HEK293 (cell line): ENCODE results near the gene CCDC144A.

Experiments used
- CTCF ChIA-PET: fragments of 350-600 bp; formaldehyde crosslinking; extraction: SDS; loops from one replicate; lab custom pipeline; 2021; ENCODE audit warnings: antibody characterized with exemption; lab: Yijun Ruan, JAX
- POLR2A ChIA-PET: fragments of 300-600 bp; formaldehyde crosslinking; extraction: SDS; loops from one replicate; lab custom pipeline; 2020; ENCODE audit warnings: antibody characterized with exemption, inconsistent platforms; lab: Yijun Ruan, JAX
- H3K27ac ChIP-seq: fragments of 200-500 bp; sonication (Bioruptor generic); 2 replicates; pipeline ENCODE4 v1.5.1; 2014; ENCODE audit warnings: low read depth, low read length, control low read depth, inconsistent platforms; ENCODE audit errors: extremely low read depth
- H3K36me3 ChIP-seq, 2 experiments: fragments of 200-500 bp in 1 of 2; sonication (Bioruptor generic) in 1 of 2; 1 replicate in 1 of 2; 2 replicates in 1 of 2; pipeline ENCODE4 v1.5.1; 2014 to 2017; ENCODE audit warnings: inconsistent platforms in 2 of 2, low read length in 2 of 2; ENCODE audit not compliant: control insufficient read depth in 2 of 2, insufficient read depth in 1 of 2
- H3K4me1 ChIP-seq: fragments of 200-500 bp; sonication (Bioruptor generic); 2 replicates; pipeline ENCODE4 v1.5.1; 2014; ENCODE audit warnings: mild to moderate bottlenecking, low read length, inconsistent platforms; ENCODE audit not compliant: control insufficient read depth, insufficient read depth
- H3K4me3 ChIP-seq: 2 replicates; pipeline ENCODE4 v1.5.1; 2011; ENCODE audit warnings: low read depth, mild to moderate bottlenecking, control low read depth, low read length, moderate library complexity
- H3K9me3 ChIP-seq: fragments of 200-500 bp; sonication (Bioruptor generic); 2 replicates; pipeline ENCODE4 v1.5.1; 2014; ENCODE audit warnings: low read depth, low read length, inconsistent platforms; ENCODE audit not compliant: control insufficient read depth, insufficient read depth
- GLI4 ChIP-seq: fragments of 450-650 bp; formaldehyde crosslinking; IDR thresholded peaks from 2 replicates; pipeline ENCODE4 v1.5.1; 2016; ENCODE audit warnings: missing biosample characterization, missing genetic modification characterization
- MYNN ChIP-seq: fragments of 450-650 bp; formaldehyde crosslinking; IDR thresholded peaks from 2 replicates; pipeline ENCODE4 v1.5.1; 2016; ENCODE audit warnings: missing biosample characterization, missing genetic modification characterization, borderline replicate concordance
- ZNF114 ChIP-seq: fragments of 450-650 bp; formaldehyde crosslinking; IDR thresholded peaks from 2 replicates; pipeline ENCODE4 v1.5.0; 2017; ENCODE audit warnings: missing biosample characterization, missing genetic modification characterization
- ZNF19 ChIP-seq: fragments of 450-650 bp; formaldehyde crosslinking; IDR thresholded peaks from 2 replicates; pipeline ENCODE4; 2016; ENCODE audit warnings: missing biosample characterization, missing genetic modification characterization, low read depth
- ZNF23 ChIP-seq: fragments of 450-650 bp; formaldehyde crosslinking; IDR thresholded peaks from 2 replicates; pipeline ENCODE4 v1.5.1; 2016; ENCODE audit warnings: missing biosample characterization, missing genetic modification characterization, borderline replicate concordance
- ZNF280D ChIP-seq: fragments of 450-650 bp; formaldehyde crosslinking; IDR thresholded peaks from 2 replicates; pipeline ENCODE4 v1.5.1; 2016; ENCODE audit warnings: missing biosample characterization, missing genetic modification characterization
- ZNF302 ChIP-seq: fragments of 450-650 bp; formaldehyde crosslinking; IDR thresholded peaks from 2 replicates; pipeline ENCODE4 v1.5.1; 2016; ENCODE audit warnings: missing biosample characterization, missing genetic modification characterization, low read depth
- ZNF558 ChIP-seq: fragments of 450-650 bp; formaldehyde crosslinking; IDR thresholded peaks from 2 replicates; pipeline ENCODE4 v1.5.1; 2016; ENCODE audit warnings: missing biosample characterization, missing genetic modification characterization
- ZNF585B ChIP-seq: fragments of 450-650 bp; formaldehyde crosslinking; IDR thresholded peaks from 2 replicates; pipeline ENCODE4 v1.5.1; 2016; ENCODE audit warnings: missing biosample characterization, missing genetic modification characterization
- ZNF621 ChIP-seq: fragments of 450-650 bp; formaldehyde crosslinking; IDR thresholded peaks from 2 replicates; pipeline ENCODE4 v1.5.1; 2017; ENCODE audit warnings: missing biosample characterization, missing genetic modification characterization
- ZNF664 ChIP-seq: fragments of 450-650 bp; formaldehyde crosslinking; IDR thresholded peaks from 2 replicates; pipeline ENCODE4 v1.5.1; 2016; ENCODE audit warnings: missing biosample characterization, missing genetic modification characterization
- ZNF768 ChIP-seq: fragments of 450-650 bp; formaldehyde crosslinking; IDR thresholded peaks from 2 replicates; pipeline ENCODE4 v1.5.1; 2018; ENCODE audit warnings: missing biosample characterization, mild to moderate bottlenecking, missing genetic modification characterization
- ZNF776 ChIP-seq: fragments of 450-650 bp; formaldehyde crosslinking; IDR thresholded peaks from 2 replicates; pipeline ENCODE4 v1.5.0; 2017; ENCODE audit warnings: missing biosample characterization, missing genetic modification characterization, borderline replicate concordance
- ZNF792 ChIP-seq: fragments of 450-650 bp; formaldehyde crosslinking; IDR thresholded peaks from 2 replicates; pipeline ENCODE4 v1.5.1; 2016; ENCODE audit warnings: missing biosample characterization, missing genetic modification characterization
- ZNF843 ChIP-seq: fragments of 450-650 bp; formaldehyde crosslinking; IDR thresholded peaks from 2 replicates; pipeline ENCODE4 v1.5.1; 2016; ENCODE audit warnings: missing biosample characterization, missing genetic modification characterization
- ZSCAN5A ChIP-seq: fragments of 450-650 bp; formaldehyde crosslinking; IDR thresholded peaks from 2 replicates; pipeline ENCODE4 v1.5.1; 2016; ENCODE audit warnings: missing biosample characterization, missing genetic modification characterization

Gene CCDC144A

GRCh38 chr17:16818340-16818739, 128.3 kb downstream of the CCDC144A start (continued):
- no peak for TF ChIP-seq ZNF843 (tag by site-specific recombination)
- TF ChIP-seq ZNF23 = no peak
- no peak for TF ChIP-seq GLI4
- TF ChIP-seq ZNF792 = no peak

- Histone ChIP-seq H3K4me3 (no peak overlapping the region), H3K4me1 (no peaks in the 10 kb centered on the region), H3K9me3 (no peaks in the 10 kb centered on the region), H3K36me3 (no peaks in the 10 kb centered on the region), H3K27ac (no peak overlapping the region)
- TF ChIP-seq ZNF558 (tag by site-specific recombination) = no peak
- no peak for TF ChIP-seq ZSCAN5A (tag by site-specific recombination)
- TF ChIP-seq ZNF664 (tag by site-specific recombination) = no peak
- no peak for TF ChIP-seq ZNF621 (tag by site-specific recombination)
- TF ChIP-seq ZNF19 (tag by site-specific recombination) = no peak
- TF ChIP-seq MYNN (tag by site-specific recombination) = no peak
- TF ChIP-seq ZNF302 (tag by site-specific recombination) = no peak
- no peak for TF ChIP-seq ZNF585B (tag by site-specific recombination)
- TF ChIP-seq ZNF776 = no peak
- no peak for TF ChIP-seq ZNF768
- ChIA-PET CTCF (no interaction called here), POLR2A (no interaction called here)
Measured at GRCh38 chr17:16818821-16819683, 129.0 kb downstream of the CCDC144A start.

- POLR2A ChIA-PET = no interaction called here
- H3K4me1 ChIP-seq = no peaks in the 10 kb centered on the region
- TF ChIP-seq ZNF114 (tag by site-specific recombination) = no peak
- no peak for TF ChIP-seq ZNF280D (tag by site-specific recombination)
- TF ChIP-seq, all 188 proteins: peak for 0
- CTCF ChIA-PET = no interaction called here
- Histone ChIP-seq H3K27ac (no peak overlapping the region), H3K36me3 (no peaks in the 10 kb centered on the region), H3K9me3 (no peaks in the 10 kb centered on the region), H3K4me3 (no peak overlapping the region)
Measured at GRCh38 chr17:16820161-16820877, 130.3 kb downstream of the CCDC144A start.
